ENCODE results near the gene P2RY8.
"Not testable (repeated sequence)": the region's sequence is repeated elsewhere in the genome, so short reads cannot be mapped to it uniquely, and the experiment has no call there.

Gene P2RY8

GRCh38 chrX:1442016-1442665 lies 94.8 kb downstream of the P2RY8 start:
- FAIRE-seq = no peak

GRCh38 chrX:1440506-1440905 lies 96.5 kb downstream of the P2RY8 start:
- no peak for FAIRE-seq

- no peak for FAIRE-seq
Observed at GRCh38 chrX:1435241-1435895, 101.6 kb downstream of the P2RY8 start.

- no peak for FAIRE-seq
Observed at GRCh38 chrX:1434871-1435240, 102.1 kb downstream of the P2RY8 start.

GRCh38 chrX:1433646-1434357 lies 103.2 kb downstream of the P2RY8 start:
- FAIRE-seq = no peak

DNA sequence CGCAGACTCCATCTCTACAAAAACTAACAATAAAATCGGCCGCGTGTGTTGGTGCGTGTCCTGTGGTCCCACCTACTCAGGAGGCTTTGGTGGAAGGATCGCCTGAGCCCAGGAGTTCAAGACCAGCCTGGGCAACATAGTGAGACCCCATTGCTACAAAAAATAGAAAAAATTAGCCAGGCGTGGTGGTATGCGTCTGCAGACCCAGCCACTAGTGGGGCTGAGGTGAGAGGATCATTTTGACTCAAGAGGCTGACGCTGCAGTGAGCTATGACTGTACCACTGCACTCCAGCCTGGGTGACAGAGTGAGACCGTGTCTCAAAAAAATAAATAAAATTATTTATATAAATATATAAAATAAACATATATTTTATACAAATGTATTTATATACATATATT lies 106.5 kb downstream of the P2RY8 start:
- no peak for FAIRE-seq

DNA sequence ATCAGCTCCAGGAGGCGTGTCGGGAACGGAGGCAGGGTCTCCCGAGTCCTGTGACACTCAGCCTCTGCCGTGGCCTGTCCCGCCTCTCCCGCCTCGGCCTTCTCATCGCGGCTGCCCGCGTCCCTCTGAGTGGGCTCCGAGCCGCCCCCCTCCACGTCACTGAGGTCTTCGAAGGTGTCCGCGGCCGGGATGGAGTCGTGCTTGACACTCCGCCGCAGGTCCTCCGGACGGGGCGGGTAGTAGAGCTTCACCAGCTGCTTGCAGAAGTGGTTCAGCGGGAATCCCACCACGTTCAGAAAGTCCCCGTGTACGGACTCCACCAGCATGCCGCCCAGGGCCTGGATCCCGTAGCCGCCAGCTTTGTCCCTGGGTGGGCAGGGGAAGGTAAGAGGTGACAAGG lies 109.2 kb downstream of the P2RY8 start:
- no peak for FAIRE-seq

- not testable (repeated sequence) for FAIRE-seq
Observed at GRCh38 chrX:1426321-1426720, 110.7 kb downstream of the P2RY8 start.

DNA sequence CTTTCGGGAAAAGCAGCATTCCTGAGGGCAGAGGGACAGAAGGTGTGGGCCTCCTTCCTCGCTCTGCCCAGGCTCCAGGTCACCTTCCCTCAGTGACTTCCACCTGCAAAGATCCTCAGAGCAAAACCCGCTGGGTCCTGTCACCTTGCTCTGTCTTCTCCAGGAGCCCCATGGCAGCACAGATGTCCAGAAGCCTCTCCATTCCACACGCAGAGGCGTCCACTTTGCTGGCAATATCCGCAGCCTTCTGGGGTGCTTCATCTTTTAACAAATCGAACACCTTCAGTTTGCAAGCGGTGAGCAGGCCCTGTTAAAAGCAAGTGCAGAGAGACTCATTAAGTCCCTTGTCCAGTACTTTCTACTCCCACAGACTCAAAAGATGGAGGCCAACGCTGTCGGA lies 111.6 kb downstream of the P2RY8 start:
- no peak for FAIRE-seq

DNA sequence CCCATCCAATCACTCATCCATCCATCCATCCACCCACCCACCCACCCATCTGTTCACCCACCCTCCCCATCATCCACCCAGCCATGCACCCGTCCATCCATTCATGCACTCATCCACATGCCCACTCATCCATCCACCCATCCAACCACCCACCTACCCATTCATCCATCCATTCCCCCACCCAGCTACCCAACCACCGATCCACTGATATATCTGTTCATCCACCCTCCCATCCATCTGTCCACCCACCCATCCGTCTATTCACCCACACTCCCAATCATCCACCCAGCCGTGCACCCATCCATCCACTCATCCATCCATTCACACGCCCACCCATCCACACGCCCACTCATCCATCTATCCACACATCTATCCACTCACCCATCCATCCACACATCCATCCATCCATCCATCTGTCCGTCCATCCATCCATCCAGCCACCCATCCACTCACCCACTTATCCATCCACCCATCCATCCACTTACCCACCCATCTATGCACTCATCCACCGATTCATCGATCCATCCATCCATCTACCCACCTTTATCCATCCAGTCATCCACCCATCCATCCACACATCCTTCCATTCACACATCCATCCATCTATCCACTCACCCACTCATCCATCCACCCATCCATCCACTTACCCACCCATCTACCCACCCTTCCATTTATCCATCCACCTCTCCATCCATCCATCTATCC lies 112.7 kb downstream of the P2RY8 start:
- FAIRE-seq = no peak

DNA sequence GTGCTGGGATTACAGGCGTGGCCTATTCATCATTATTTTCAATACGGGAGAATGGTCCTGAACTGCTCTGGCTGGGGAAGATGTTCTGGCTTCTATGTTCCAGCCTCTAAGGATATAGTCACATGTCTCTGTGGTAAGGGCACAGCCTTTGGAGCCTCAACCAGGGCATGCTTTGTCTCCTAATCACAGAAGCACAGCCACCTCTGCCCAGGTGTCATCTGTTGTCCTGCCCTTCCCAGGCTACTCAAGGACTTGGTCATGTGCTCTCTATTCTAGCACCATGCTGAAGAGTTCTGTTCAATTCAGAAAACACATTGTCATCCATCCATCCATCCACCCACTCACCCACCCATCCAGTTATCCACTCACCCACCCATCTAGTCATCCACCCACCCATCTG lies 113.8 kb downstream of the P2RY8 start:
- FAIRE-seq = no peak

DNA sequence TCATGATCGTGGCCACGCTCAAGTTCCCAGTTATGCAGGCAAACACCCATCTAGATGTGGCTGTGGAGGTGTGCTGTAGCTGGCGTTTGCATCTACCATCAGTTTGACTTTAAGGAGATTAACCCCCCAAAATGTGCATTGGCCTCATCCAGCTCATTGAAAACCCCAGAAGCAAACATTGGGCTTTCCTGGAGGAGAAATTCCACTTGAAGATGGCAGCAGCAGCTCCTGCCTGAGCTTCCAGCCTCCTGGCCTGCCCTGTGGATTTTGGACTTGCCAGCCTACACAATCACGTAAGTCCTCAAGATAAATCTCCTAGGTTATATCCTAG lies 114.9 kb downstream of the P2RY8 start:
- no peak for FAIRE-seq

DNA sequence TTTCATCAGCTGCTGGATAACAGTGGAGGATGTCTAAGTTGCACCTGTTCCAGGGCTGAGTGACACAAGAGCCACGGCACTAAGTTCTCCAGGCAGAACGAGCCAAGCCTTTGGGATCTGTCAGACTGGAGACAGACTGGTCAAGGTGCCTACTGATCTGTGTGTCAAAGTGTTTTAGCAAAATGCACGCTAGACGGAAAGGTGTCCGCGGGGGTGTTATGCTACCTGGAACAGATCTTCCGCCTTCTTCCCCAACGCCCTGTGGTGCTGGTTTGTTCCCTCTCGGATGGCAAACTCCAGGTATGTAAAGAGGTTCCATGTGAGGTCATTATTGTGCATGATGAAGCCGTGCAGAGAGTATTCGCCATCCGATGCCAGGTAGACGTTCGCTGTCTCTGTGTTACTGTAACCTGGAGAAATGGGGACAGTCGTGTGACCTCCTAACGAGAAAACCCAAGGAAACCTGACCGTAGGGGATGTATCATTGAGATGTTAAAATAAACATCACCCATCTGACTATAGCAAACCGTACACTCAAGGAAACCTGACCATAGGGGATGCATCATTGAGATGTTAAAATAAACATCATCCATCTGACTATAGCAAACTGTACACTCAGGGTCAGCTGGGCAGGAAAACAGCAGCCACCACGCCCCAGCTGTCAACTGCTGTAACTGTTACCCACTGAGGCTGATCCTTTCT lies 115.4 kb downstream of the P2RY8 start:
- FAIRE-seq = no peak

DNA sequence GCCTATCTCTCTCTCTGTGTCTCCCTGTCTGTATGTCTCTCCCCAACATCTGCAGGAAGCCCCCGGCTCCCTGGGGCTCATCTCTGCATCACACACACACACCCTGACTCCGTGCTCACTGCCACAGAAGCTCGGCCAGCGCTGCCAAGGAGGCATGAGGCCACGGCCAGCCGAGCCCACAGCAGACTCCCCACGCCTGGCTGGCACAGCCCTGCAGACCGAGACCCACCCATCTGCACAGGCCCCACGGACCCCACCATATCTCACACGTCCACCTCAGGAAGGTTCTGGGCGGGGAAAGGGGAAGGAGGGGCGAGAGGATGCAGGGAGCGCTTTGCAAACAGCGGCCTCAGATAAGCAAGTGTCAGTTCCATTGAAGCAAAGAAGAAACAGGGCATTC lies 116.6 kb downstream of the P2RY8 start:
- FAIRE-seq = no peak

- FAIRE-seq = no peak
Observed at GRCh38 chrX:1419545-1420355, 117.2 kb downstream of the P2RY8 start.

GRCh38 chrX:1418901-1419544 lies 118.0 kb downstream of the P2RY8 start:
- FAIRE-seq = no peak

DNA sequence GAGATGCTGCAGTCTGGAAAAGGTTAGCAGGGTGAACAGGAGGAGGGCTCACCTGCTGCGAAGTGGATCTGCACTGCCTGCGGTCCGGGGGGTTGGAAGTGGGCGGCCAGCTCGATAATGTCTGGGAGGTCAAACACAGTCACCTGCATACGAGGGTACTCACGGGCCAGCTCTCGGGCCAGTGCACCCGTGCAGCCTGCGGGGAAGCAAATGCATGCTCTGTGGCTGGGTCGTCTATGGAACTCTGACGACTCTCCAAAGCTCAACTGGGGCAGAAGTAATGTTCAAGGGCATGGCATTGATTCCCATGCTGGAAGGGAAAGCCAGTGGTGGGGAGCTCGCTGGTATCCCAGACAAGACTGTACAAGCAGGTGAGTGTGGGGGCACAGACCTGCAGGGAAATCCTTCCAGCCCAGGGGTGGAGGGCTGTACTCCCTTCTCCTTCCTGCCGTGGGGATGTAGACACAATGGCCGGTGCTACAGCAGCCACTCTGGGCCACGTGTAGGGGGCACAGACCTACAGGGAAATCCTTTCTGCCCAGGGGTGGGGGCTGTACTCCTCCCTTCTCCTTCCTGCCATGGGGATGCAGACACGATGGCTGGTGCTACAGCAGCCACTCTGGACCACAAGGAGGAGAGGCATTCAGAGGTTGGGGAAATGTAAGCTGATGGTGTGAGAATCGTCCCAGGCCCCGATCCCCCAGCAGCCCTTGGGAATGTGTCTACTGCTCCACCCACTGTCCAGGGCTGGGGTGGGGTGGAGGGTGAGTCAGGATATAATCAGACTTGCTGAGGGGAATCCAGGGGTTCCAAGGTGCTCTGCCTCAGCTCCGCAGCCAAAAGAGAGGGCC lies 118.8 kb downstream of the P2RY8 start:
- FAIRE-seq = no peak

GRCh38 chrX:1416965-1417760 lies 119.8 kb downstream of the P2RY8 start:
- FAIRE-seq = no peak

DNA sequence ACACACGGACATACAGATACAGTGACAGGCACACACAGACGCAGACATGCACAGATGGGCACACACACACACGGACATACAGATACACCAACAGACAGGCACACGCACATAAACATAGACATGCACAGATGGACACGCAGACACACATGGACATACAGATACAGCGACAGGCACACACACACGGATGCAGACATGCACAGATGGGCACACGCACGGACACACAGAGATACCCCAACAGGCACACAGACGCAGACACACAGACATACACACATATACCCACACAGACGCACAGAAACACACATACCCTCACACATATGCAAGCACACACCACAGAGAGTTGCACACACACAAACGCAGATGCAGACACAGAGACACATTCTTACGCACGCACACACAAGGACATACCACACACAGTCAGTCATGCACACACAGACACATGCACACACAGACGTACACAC lies 120.6 kb downstream of the P2RY8 start:
- FAIRE-seq = no peak
